Right hindlimb (tissue), 1 donor: ENCODE results near the gene ZNF804B.

Source experiments
- DNase-seq: peaks from one replicate; pipeline ENCODE4 v3.0.0-alpha.2; 2018

ZNF804B gene

GRCh38 chr7:88842201-88842600 lies 82.7 kb downstream of the ZNF804B start:
- DNase-seq = no peak

- DNase-seq = no peak
Observed at GRCh38 chr7:88845091-88845490, 85.6 kb downstream of the ZNF804B start.

DNA sequence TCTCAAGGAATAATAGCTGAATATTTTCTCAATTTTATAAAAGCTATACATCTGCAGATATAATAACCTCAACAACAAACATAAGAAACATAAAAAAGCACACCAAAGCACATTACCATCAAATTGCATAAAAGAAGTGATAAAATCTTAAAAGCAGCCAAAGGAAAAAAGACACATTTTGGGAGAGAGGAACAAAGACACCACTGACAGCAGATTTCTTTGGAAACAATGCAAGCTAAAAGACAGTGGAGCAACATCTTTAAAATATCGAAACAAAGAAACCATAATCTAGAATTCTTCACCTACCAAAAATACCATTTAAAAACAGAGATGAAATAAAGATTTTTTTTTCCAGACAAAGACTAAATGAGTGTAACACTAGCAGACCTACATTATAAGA lies 91.7 kb downstream of the ZNF804B start:
- no peak for DNase-seq

DNA sequence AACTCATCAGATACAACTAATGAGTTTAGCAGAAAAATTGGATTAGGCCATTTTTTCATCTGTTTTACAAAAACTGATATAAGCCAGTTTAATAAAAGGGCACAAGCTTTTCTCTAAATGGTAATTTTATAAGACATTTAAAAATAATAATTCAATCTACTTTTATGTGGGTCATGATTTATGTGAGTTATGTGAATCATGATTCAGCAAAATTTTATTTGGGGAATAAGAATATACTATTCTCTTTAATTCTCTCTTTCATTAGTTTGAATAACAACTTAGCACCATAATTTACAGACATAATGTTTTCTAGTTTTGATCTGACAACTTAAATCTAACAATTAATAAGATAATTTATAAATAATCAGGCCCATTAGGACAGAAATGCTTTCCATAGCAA lies 99.8 kb downstream of the ZNF804B start:
- DNase-seq = no peak

GRCh38 chr7:88866265-88866863 lies 106.9 kb downstream of the ZNF804B start:
- no peak for DNase-seq

- no peak for DNase-seq
Observed at GRCh38 chr7:88867158-88867557, 107.7 kb downstream of the ZNF804B start.

DNA sequence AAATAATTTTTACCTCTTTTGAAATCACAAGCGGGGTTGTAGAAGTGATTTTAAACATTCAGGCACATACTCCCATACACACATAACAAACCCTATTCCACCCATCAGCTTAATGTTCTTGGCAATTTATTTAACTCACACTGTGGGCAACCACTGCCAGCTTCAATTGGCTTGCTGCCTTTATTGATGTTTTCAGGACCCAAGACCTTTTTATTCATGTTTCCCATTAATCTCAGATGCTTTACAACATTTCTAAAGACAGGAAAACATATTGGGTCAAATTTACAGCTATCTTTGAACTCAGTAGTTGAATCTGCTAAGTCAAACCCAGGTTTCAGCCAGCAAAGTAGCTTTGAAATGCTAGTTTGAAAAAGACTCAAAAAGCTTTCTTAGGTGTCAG lies 109.0 kb downstream of the ZNF804B start:
- DNase-seq = no peak

- DNase-seq = no peak
Observed at GRCh38 chr7:88881136-88881535, 121.6 kb downstream of the ZNF804B start.

DNA sequence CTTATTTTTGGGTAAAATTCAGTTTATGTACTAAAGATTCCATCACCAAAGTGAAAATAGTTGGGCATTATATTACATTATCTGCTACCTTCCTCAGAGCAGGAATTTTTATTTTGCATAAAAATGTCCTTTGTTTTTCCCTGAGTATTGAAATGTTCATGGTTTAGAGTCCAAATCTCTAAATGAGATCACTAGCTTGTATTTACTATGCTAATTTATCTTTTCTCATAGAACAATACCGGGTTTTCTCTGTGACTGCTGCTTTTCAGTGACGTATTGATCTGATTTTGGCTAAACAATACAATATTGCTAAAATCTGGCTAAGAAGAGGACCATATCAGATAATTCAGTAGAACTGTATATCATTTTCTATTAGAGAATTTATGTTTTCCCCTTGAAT lies 125.6 kb downstream of the ZNF804B start:
- no peak for DNase-seq

GRCh38 chr7:88888684-88889083 lies 129.2 kb downstream of the ZNF804B start:
- DNase-seq = no peak

DNA sequence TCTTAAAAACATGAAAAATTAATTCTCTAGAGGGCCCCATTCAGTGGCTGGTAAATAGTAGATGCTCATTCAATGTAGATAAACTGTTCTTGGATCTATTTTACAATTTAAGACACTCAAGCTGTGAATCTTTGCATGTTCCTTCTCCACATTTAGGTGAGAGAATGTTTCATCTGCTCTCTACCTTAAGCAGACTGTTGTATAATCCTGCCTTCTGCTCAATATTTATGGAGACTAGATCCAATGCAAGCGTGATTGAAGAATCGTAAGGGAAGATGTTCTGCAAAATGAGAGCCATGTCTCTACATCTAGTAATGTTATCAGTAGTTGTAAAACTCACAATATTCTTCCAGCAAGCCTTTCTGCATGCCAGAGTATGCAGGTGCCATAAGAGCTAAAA lies 151.0 kb downstream of the ZNF804B start:
- DNase-seq = no peak

- DNase-seq = no peak
Observed at GRCh38 chr7:88912852-88913251, 153.4 kb downstream of the ZNF804B start.

DNA sequence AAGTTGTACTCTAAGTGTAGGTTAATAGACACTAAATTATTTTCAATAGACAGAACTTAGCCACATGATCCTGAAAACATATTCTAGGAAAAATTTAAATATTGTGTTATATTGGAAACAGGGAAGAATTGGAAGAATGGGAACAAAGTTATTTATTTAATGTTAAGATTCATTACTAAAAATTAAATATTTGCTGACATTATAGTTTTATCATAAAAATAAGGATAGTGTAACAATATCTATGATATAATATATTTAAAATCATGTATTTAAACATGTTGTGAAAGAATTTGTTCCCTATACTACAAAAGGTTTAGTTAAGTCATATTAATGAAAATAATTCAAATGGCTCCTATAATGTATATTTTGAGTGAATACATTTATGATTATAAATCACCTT lies 156.1 kb downstream of the ZNF804B start:
- DNase-seq = no peak

- no peak for DNase-seq
Observed at GRCh38 chr7:88919478-88920131, 160.1 kb downstream of the ZNF804B start.

- no peak for DNase-seq
Observed at GRCh38 chr7:88922944-88923343, 163.4 kb downstream of the ZNF804B start.

DNA sequence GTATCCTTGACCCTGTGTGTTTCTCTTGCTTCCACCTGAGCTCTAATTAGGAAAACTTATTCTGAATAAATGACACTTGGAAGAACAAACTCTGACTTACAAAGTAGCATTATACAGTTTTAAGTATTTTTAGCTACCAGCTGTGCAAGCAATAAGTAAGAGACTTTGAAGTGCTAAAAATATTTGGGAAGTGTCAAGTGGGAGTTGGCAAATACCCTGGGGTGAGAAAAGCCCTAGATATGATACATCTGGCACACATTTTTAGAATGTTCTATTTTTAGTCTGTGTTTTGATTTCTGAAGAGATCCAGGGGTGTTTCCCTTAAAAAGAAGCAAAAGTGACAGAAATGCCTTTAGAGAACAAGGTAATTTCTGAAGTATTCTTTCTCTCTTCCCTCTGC lies 168.8 kb downstream of the ZNF804B start:
- DNase-seq = no peak

- no peak for DNase-seq
Observed at GRCh38 chr7:88929719-88930118, 170.2 kb downstream of the ZNF804B start.

DNA sequence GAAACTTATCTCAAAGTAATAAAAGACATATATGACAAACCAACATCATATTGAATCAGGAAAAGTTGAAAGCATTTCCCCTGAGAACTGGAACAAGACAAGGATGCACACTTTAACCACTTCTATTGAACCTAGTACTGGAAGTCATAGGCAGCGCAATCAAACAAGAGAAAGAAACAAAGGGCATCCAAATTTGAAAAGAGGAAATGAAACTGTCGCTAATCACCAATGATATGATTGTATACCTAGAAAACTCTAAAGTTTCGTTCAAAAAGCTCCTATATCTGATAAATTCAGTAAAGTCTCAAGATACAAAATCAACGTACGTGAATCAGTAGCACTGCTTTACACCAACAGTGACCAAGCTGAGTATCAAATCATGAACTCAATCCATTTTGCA lies 173.8 kb downstream of the ZNF804B start:
- no peak for DNase-seq

- no peak for DNase-seq
Observed at GRCh38 chr7:88942815-88943501, 183.5 kb downstream of the ZNF804B start.

GRCh38 chr7:88951826-88952225 lies 192.3 kb downstream of the ZNF804B start:
- DNase-seq = no peak

- DNase-seq = no peak
Observed at GRCh38 chr7:88964418-88964817, 204.9 kb downstream of the ZNF804B start.

DNA sequence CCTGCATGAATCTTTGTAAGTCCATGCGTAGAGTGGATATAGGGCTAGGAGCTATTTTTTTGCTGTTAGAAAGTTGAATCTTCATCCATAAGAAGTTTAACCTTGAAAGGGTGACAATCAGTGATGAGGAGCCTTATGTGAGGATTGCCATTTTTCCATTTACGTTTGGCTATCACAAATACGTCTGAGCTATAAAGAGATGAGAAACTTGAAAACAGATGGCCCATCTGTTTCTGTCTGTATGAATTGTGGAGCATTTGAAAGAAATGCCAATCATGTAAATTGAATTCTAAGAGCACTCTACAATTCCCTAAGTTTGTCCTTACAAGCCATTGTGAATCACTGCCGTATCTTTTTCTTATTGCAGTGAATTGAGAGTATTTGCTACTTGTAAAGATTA lies 205.9 kb downstream of the ZNF804B start:
- DNase-seq = no peak

- no peak for DNase-seq
Observed at GRCh38 chr7:88967432-88967831, 207.9 kb downstream of the ZNF804B start.

GRCh38 chr7:88969167-88969566 lies 209.7 kb downstream of the ZNF804B start:
- DNase-seq = no peak

- DNase-seq = no peak
Observed at GRCh38 chr7:88985295-88985694, 225.8 kb downstream of the ZNF804B start.
